SH-SY5Y (cell line): Measurements from ENCODE around the gene DQX1.

Experiments used
- GATA2 ChIP-seq: IDR thresholded peaks from 2 replicates; pipeline ENCODE4 v1.6.1; 2011; ENCODE audit warnings: mild to moderate bottlenecking, low read depth, low read length
- GATA3 ChIP-seq: IDR thresholded peaks from 2 replicates; pipeline ENCODE4 v1.6.1; 2011; ENCODE audit warnings: low read depth, mild to moderate bottlenecking, low read length, moderate library complexity

DNA sequence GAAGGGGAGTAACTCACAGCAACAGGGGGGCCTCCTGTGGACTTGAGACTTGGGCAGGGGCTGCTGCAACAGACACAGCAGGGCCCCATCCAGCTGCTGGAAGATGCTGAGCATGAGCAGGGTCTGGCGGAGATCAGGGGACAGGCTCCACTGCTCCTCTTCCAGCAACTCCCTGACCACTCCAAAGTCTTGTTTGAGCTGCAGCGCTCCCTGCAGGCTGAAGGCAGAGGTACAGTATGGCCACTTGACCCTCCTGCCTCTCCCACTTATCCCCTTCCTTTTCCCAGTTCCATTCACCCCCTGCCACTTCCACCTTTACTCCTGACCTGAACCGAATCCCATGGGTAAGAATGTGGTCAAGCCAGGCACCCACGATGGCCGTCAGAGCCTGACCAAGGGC lies 51.1 kb downstream of the DQX1 start:
- TF ChIP-seq GATA2, result no peak
- no peak for TF ChIP-seq GATA3
